ENCODE data around the gene COPS2. TPM values are rescaled to one million over a fixed set of nuclear protein-coding genes. Genes with fewer than 3 reads are reported as not detected.

Gene COPS2
- total RNA-seq, 2 experiments from 2014 or later = 53.3 to 68.9 TPM

DNA sequence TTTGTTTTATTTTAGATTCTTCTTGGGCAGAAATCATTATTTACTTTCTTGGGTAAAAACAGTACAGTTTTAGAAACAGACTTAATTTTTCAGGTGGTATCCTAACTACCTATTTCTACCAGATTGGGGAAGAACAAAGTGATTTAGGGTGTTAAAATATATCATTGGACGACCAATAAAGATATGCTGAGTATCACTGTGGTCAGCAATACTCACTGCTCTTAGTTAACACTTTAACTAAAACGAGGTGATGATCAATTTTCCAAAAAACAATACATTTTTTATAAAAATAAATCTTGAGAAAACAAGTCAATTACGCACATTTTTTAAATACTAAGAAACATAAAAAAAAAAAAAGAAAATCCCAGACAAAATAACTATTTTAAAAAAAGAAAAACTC lies 3.6 kb downstream of the COPS2 start:
- no peak overlapping the region for H3K4me3 Mint-ChIP-seq
- ATAC-seq (no peak), DNase-seq (no peak)
- H3K9me3 Mint-ChIP-seq (ENCODE audit: low read depth) = no peaks in the 10 kb centered on the region
- H3K4me1 Mint-ChIP-seq = peaks cover 49% of the 10 kb centered on the region
- CTCF ChIA-PET = no interaction called here
- H3K27ac Mint-ChIP-seq = no peak overlapping the region
- peaks cover 15% of the 10 kb centered on the region for H3K36me3 Mint-ChIP-seq
- no peaks in the 10 kb centered on the region for H3K27me3 Mint-ChIP-seq

- H3K4me3 Mint-ChIP-seq = no peak overlapping the region
- H3K9me3 Mint-ChIP-seq (ENCODE audit: low read depth) = no peaks in the 10 kb centered on the region
- H3K4me1 Mint-ChIP-seq = peaks cover 44% of the 10 kb centered on the region
- no peak overlapping the region for H3K27ac Mint-ChIP-seq
- H3K27me3 Mint-ChIP-seq = no peaks in the 10 kb centered on the region
- DNase-seq (no peak), ATAC-seq (no peak)
- peaks cover 19% of the 10 kb centered on the region for H3K36me3 Mint-ChIP-seq
- CTCF ChIA-PET = interaction anchor here (1.2 kb wide), 1 partner anchor 271 kb away, joined by 3 read pairs; the partner anchor contains the start of gene EID1
These were observed 6.7 kb downstream of the COPS2 start for GRCh38 chr15:49148727-49149126.

DNA sequence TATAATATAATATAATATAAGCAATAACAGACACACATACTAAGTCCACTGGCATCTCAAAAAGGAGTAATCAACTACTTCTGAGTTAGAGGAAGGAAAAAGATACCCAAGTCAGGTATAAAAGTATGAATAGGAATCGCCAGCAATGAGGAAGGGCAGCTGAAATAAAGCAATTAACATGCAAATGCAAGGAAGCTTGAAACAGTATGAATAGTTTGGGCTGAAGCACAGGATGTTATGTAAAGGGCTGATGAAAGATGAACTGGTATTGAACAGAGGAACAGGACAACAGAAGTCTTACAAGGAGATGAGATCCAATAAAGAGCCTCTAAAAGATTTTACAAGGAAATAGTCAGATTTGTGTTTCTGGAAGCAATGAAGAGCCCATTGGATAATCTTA lies 7.1 kb downstream of the COPS2 start:
- DNase-seq (no peak), ATAC-seq (no peak)
- no peaks in the 10 kb centered on the region for H3K27me3 Mint-ChIP-seq
- H3K4me1 Mint-ChIP-seq = peaks cover 40% of the 10 kb centered on the region
- H3K4me3 Mint-ChIP-seq = no peak overlapping the region
- no peak overlapping the region for H3K27ac Mint-ChIP-seq
- peaks cover 22% of the 10 kb centered on the region for H3K36me3 Mint-ChIP-seq
- H3K9me3 Mint-ChIP-seq (ENCODE audit: low read depth) = no peaks in the 10 kb centered on the region
- CTCF ChIA-PET = interaction anchor here (1.2 kb wide), 1 partner anchor 270 kb away, joined by 3 read pairs; the partner anchor contains the start of gene EID1

DNA sequence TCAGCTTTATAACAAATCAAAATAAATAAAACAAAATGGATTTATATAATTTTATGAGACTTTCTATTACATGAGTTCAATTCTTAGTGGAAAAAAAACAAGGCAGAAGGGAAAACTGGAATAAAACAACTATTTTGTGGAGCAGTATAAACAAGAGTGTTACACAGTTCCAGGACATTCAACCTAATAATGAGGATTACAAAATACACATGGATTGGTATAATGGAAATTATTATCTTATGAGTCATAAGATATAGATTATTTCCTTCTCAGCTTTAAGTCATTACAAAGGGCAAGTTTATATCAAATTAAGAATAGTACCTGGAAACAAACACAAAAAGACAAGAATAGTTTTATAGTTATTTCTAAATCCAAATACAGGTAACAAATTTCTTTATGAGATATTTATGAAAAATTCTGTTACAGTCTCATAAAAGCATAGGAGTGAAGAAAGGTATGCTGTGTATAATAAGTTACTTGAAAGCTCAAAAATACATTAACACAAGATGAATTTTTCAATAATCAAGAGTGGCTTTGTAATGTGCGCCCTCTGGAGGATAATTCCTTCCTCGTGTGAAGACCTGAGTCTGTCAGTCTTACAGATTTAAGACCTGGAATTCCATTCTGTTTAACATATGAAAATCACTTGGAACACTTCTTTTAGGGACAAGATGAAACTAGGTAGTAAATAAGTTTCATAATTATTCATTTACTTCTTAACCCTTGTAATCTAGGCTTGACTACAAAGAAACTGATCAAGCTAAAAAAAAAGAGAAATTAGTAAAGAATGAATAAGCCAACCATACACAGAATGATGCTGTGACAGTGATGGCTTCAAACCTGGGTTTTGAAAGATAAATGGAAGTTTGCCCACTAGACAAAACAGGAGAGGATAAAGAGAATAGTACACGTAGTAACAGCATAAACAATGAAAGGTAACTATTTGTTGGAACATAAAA lies 9.5 kb downstream of the COPS2 start:
- H3K4me3 Mint-ChIP-seq = no peak overlapping the region
- H3K27ac Mint-ChIP-seq = no peak overlapping the region
- DNase-seq = peak; percentile 48
- ATAC-seq = peak; percentile 27
- no peaks in the 10 kb centered on the region for H3K27me3 Mint-ChIP-seq
- peaks cover 29% of the 10 kb centered on the region for H3K4me1 Mint-ChIP-seq
- peaks cover 39% of the 10 kb centered on the region for H3K36me3 Mint-ChIP-seq
- no peaks in the 10 kb centered on the region for H3K9me3 Mint-ChIP-seq (ENCODE audit: low read depth)
- CTCF ChIA-PET = interaction anchor here (0.7 to 2.8 kb wide), 24 partner anchors 8 to 329 kb away, joined by 3 to 25 read pairs (median 4); partner anchors contain the start of genes COPS2, EID1 and SECISBP2L

DNA sequence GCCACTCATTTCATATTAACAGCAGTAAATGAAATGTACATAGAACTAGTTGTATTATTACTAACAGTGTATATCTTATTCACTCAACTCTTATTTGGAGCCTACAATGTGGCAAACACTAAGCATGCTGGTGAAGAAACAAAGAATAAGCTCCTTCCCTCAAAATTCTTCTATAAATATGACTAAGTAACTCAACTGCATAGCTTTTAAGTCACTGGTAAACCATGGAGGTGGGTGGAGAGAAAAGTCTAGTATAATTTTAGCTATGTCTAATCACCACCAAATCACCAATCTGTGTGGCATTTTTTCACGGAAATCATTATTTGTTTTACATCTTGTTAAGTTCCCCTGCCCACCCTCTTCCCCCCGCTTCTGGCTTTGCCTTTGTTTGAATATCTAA lies 17.5 kb downstream of the COPS2 start:
- Mint-ChIP-seq H3K27me3 (no peaks in the 10 kb centered on the region), H3K9me3 (ENCODE audit: low read depth) (no peaks in the 10 kb centered on the region), H3K4me1 (peaks cover 27% of the 10 kb centered on the region), H3K36me3 (peaks cover 66% of the 10 kb centered on the region), H3K4me3 (no peak overlapping the region), H3K27ac (peak overlapping the region; percentile 2)
- CTCF ChIA-PET = interaction anchor here (0.7 to 1.5 kb wide), 4 partner anchors 8 to 275 kb away, joined by 3 to 6 read pairs (median 4); no protein-coding TSS in a partner anchor
- DNase-seq (no peak), ATAC-seq (no peak)

DNA sequence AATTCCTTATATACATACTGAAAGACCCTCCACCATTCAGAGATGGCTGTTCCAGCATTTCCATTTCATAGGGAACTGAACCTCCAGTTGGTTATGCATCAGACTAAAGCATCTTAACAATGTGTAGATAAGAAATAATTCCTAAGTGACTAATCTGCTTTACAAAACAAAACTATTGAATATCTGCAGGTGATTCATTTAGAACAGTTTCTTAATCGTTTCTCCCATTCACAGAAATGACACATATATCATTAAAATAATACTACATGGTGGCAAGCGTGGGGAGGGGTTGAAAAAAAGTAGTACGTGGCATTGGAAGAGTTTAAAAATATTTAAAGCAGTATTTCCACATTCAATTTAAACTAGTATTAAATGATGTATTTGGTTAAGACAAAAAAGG lies 19.5 kb downstream of the COPS2 start:
- no peak for DNase-seq
- Mint-ChIP-seq H3K4me3 (no peak overlapping the region), H3K27ac (peak overlapping the region; percentile 75), H3K36me3 (peaks cover 61% of the 10 kb centered on the region), H3K27me3 (no peaks in the 10 kb centered on the region), H3K9me3 (ENCODE audit: low read depth) (no peaks in the 10 kb centered on the region), H3K4me1 (peaks cover 27% of the 10 kb centered on the region)
- CTCF ChIA-PET = interaction anchor here (1.6 kb wide), 1 partner anchor 10 kb away, joined by 4 read pairs; no protein-coding TSS in a partner anchor
- ATAC-seq = no peak

GRCh38 chr15:49135342-49135857 lies 20.0 kb downstream of the COPS2 start:
- DNase-seq = no peak
- Mint-ChIP-seq H3K4me1 (peaks cover 27% of the 10 kb centered on the region), H3K27ac (peak overlapping the region; percentile 75), H3K9me3 (ENCODE audit: low read depth) (no peaks in the 10 kb centered on the region), H3K27me3 (no peaks in the 10 kb centered on the region), H3K36me3 (peaks cover 58% of the 10 kb centered on the region), H3K4me3 (no peak overlapping the region)
- CTCF ChIA-PET = no interaction called here
- ATAC-seq = no peak

- Mint-ChIP-seq H3K4me3 (no peak overlapping the region), H3K27me3 (no peaks in the 10 kb centered on the region), H3K36me3 (peaks cover 57% of the 10 kb centered on the region), H3K4me1 (peaks cover 27% of the 10 kb centered on the region), H3K27ac (peak overlapping the region; percentile 75), H3K9me3 (ENCODE audit: low read depth) (no peaks in the 10 kb centered on the region)
- CTCF ChIA-PET = no interaction called here
- DNase-seq (no peak), ATAC-seq (no peak)
These were observed 20.6 kb downstream of the COPS2 start for GRCh38 chr15:49134683-49135341.

GRCh38 chr15:49131403-49131802 lies 24.0 kb downstream of the COPS2 start:
- Mint-ChIP-seq H3K9me3 (ENCODE audit: low read depth) (no peaks in the 10 kb centered on the region), H3K27me3 (no peaks in the 10 kb centered on the region), H3K27ac (no peak overlapping the region), H3K4me1 (peaks cover 20% of the 10 kb centered on the region), H3K4me3 (no peak overlapping the region), H3K36me3 (peaks cover 57% of the 10 kb centered on the region)
- CTCF ChIA-PET = interaction anchor here (2.7 kb wide), 1 partner anchor 155 kb away, joined by 10 read pairs; no protein-coding TSS in a partner anchor
- DNase-seq (no peak), ATAC-seq (no peak)

DNA sequence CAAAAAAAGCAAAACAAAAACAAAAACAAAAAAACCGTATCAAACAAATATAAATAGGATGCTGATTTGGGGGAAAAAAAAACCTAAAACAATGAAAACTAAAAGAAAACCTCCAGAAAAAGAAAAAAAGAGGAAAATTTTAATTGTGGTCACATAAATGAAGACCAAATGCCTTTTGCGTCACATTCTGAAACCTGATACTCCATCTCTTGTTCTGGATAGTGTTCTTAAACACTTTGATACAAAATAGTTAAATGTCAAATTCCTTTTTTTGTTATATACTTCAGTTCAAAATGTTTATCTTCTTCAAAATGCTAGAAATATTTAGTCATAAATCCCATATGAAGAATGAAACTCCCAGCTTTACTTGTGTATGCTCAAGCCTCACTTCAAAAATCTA lies 31.0 kb downstream of the COPS2 start:
- Mint-ChIP-seq H3K4me3 (no peak overlapping the region), H3K27me3 (no peaks in the 10 kb centered on the region), H3K4me1 (no peaks in the 10 kb centered on the region), H3K27ac (no peak overlapping the region), H3K36me3 (peaks cover 21% of the 10 kb centered on the region), H3K9me3 (ENCODE audit: low read depth) (no peaks in the 10 kb centered on the region)
- ATAC-seq (no peak), DNase-seq (no peak)
- CTCF ChIA-PET = no interaction called here

DNA sequence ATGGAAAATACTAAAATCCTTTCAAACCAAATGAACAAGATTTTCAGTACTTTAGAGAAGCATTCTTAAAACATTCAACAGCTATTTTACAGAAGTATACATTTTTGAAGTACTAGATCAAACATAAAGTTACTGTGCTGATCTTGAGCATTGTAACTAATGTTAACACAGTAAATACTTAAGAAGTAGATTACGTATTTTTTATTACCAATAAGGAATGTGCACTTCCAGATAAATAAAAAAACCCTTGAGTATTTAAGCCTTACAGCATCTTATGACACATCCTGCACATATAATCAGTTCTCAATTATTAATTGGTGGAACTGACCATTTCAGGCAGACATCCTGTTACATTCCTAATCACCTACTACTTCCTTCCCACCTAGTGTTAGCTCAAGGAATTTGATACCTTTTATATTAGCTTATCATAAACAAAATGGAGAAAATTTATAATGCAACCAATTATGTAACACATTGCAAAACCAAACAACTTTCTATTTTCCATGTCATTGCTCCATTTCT lies 32.8 kb downstream of the COPS2 start:
- ATAC-seq (no peak), DNase-seq (no peak)
- Mint-ChIP-seq H3K27me3 (no peaks in the 10 kb centered on the region), H3K4me3 (no peak overlapping the region), H3K36me3 (peaks cover 14% of the 10 kb centered on the region), H3K4me1 (no peaks in the 10 kb centered on the region), H3K9me3 (ENCODE audit: low read depth) (no peaks in the 10 kb centered on the region), H3K27ac (no peak overlapping the region)
- CTCF ChIA-PET = interaction anchor here (1.0 to 1.8 kb wide), 3 partner anchors 23 to 261 kb away, joined by 3 to 5 read pairs (median 4); no protein-coding TSS in a partner anchor

- H3K27ac Mint-ChIP-seq = no peak overlapping the region
- ATAC-seq (no peak), DNase-seq (no peak)
- H3K9me3 Mint-ChIP-seq (ENCODE audit: low read depth) = no peaks in the 10 kb centered on the region
- CTCF ChIA-PET = interaction anchor here (0.6 to 1.8 kb wide), 4 partner anchors 24 to 260 kb away, joined by 3 to 5 read pairs (median 4); no protein-coding TSS in a partner anchor
- H3K36me3 Mint-ChIP-seq = peaks cover 12% of the 10 kb centered on the region
- H3K4me3 Mint-ChIP-seq = no peak overlapping the region
- no peaks in the 10 kb centered on the region for H3K27me3 Mint-ChIP-seq
- H3K4me1 Mint-ChIP-seq = no peaks in the 10 kb centered on the region
These were observed 33.5 kb downstream of the COPS2 start for GRCh38 chr15:49121901-49122300.

DNA sequence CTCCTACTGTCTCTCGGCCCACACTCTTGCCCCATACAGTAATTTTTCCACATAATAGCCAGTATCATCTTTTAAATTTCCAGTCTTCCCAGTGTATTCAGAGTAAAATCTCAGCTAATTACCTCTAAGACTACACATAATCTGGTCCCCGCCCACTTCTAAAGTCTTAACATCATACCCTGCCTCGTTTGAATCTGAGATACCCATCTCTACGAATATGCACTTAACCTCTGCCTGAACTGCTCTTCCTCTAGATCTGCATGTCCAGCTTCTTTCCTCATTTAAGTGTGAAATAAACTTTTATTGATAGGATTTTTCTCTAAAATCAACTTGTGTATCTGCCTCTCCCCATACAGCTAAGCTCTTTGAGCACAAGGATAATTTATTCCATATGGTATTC lies 34.6 kb downstream of the COPS2 start:
- ATAC-seq = no peak
- no peak overlapping the region for H3K27ac Mint-ChIP-seq

More for the DNA sequence above, 34.6 kb downstream of the COPS2 start:
- no peaks in the 10 kb centered on the region for H3K27me3 Mint-ChIP-seq
- no peaks in the 10 kb centered on the region for H3K4me1 Mint-ChIP-seq
- peaks cover 17% of the 10 kb centered on the region for H3K36me3 Mint-ChIP-seq
- no peak for DNase-seq
- H3K9me3 Mint-ChIP-seq (ENCODE audit: low read depth) = no peaks in the 10 kb centered on the region
- no peak overlapping the region for H3K4me3 Mint-ChIP-seq
- CTCF ChIA-PET = interaction anchor here (0.8 to 1.8 kb wide), 2 partner anchors 25 to 302 kb away, joined by 3 to 4 read pairs; partner anchors contain the start of gene FGF7

Data from activated CD8-positive, alpha-beta memory T cell treated with anti-CD3 and anti-CD28 coated beads, Interleukin-2, amount 10 ng/mL, durations not matched to agents 7 days and 5 days (primary cell).